Measurements from ENCODE around the gene PCDH15.

PCDH15 gene

DNA sequence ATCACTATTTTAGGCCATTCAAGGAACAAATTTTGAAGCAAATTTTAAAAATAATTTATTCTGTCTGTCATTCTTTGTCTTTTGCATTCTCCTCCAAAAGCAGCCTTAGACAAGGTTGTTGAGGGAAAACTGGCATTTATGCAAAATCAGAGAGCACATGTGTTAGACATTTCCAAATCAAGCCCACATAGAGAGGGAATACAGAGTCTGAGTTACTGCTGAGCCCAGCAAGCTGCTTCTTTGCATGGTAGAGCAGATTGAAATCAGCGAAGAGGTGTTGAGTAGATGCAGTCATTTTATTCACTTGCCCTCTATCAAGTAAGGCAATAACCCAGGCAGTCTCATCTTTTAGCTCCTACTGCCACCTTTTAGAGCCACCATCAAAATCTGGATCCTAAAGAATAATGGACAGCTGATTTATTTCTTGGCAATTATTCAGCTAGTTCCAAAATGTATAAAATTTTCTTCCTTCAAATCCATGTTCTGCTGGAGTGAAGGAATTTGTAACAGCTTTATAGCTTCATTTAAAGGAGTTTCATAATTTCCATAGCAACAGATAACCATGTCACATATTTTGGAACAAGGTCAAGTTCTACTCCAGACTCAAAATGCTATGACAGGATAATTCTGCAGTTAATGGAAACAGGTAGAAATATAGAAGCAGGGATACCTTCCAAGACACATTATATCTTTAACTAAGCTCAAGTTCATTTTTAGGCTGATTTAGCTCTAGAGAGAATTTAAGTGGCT is 7.3 kb upstream of the PCDH15 start:
- H3K4me1 ChIP-seq (ENCODE audit: insufficient read depth, insufficient read length) = no peaks in the 10 kb centered on the region
- H3K4me3 ChIP-seq (ENCODE audit: insufficient read length, low read depth) = no peak overlapping the region
- DNase-seq (ENCODE audit: low read depth, low spot score) = no peak
- no peak overlapping the region for H3K9ac ChIP-seq (ENCODE audit: insufficient read length, low read depth)
- no peaks in the 10 kb centered on the region for H3K27me3 ChIP-seq (ENCODE audit: insufficient read depth, insufficient read length)
- TF ChIP-seq SUZ12 (IDR thresholded peaks at IDR 0.05; ENCODE audit: extremely low read depth, insufficient read depth, insufficient read length) (no peak), ZNF274 (IDR thresholded peaks at IDR 0.05; ENCODE audit: low read depth, low read length) (no peak), YY1 (IDR thresholded peaks at IDR 0.05; ENCODE audit: insufficient read depth, insufficient read length) (no peak)
- no peaks in the 10 kb centered on the region for H3K36me3 ChIP-seq (ENCODE audit: insufficient read depth, insufficient read length, low read length)
- no peaks in the 10 kb centered on the region for H3K9me3 ChIP-seq (ENCODE audit: insufficient read depth, low read length)

DNA sequence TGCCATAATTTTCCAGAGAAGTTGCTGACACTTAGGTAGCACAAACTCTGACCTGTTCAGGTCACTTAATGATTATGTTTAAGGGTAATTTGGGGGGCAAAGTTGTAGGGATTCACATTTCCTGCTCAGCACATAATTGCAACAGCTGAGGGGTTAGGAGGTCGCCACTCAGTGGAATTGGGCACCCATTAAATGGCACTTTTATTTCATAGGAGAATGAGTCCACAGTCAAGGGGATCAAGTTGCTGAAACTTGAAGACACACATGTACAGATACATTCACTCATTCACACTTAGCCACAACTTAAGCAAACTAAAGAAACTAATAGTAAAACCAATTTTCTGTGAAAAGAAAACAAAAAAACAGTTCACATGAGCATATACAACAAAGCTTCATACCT is 1.5 kb downstream of the PCDH15 start:
- Histone ChIP-seq H3K4me1 (ENCODE audit: insufficient read depth, insufficient read length) (no peaks in the 10 kb centered on the region), H3K9ac (ENCODE audit: insufficient read length, low read depth) (no peak overlapping the region), H3K4me3 (ENCODE audit: insufficient read length, low read depth) (no peak overlapping the region), H3K9me3 (ENCODE audit: insufficient read depth, low read length) (no peaks in the 10 kb centered on the region), H3K27me3 (ENCODE audit: insufficient read depth, insufficient read length) (no peaks in the 10 kb centered on the region), H3K36me3 (ENCODE audit: insufficient read depth, insufficient read length, low read length) (no peaks in the 10 kb centered on the region)
- TF ChIP-seq ZNF274 (IDR thresholded peaks at IDR 0.05; ENCODE audit: low read depth, low read length) = no peak
- no peak for TF ChIP-seq YY1 (IDR thresholded peaks at IDR 0.05; ENCODE audit: insufficient read depth, insufficient read length)
- no peak for TF ChIP-seq SUZ12 (IDR thresholded peaks at IDR 0.05; ENCODE audit: extremely low read depth, insufficient read depth, insufficient read length)
- DNase-seq (ENCODE audit: low read depth, low spot score) = no peak

DNA sequence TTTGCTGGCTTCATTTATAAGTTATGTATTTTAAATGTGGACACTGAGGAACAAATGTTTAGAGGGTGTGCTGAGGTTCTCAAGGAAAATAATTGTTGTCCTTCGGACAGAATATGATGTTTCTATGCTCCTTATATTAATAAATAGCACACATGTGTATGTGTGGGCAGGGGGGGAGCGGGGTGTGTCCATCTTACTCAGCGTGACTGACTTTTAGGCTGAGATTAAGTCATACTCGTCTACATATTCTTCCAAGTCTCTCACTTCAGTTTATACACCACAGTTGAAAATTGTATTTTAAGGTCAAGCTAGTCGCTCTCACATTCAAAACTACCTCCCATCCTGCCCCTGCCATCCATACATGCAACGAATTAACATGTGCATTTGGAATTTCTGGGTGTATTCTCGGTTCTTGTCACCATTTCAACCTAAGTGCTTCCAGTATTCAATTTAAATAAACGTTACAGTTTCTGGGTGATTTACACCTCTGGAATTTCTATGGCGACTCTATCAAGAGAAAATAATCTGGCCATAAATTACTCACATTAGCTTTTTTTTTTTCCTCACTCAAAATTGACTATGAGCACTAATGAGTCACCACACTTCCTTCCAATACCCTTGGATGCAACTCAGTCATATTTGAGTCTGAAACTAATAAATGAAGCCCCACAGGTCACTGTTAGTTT is 3.3 kb downstream of the PCDH15 start:
- Histone ChIP-seq H3K36me3 (ENCODE audit: insufficient read depth, insufficient read length, low read length) (no peaks in the 10 kb centered on the region), H3K4me1 (ENCODE audit: insufficient read depth, insufficient read length) (no peaks in the 10 kb centered on the region), H3K9ac (ENCODE audit: insufficient read length, low read depth) (no peak overlapping the region), H3K9me3 (ENCODE audit: insufficient read depth, low read length) (no peaks in the 10 kb centered on the region), H3K4me3 (ENCODE audit: insufficient read length, low read depth) (no peak overlapping the region), H3K27me3 (ENCODE audit: insufficient read depth, insufficient read length) (no peaks in the 10 kb centered on the region)
- TF ChIP-seq ZNF274 (IDR thresholded peaks at IDR 0.05; ENCODE audit: low read depth, low read length) = no peak
- TF ChIP-seq SUZ12 (IDR thresholded peaks at IDR 0.05; ENCODE audit: extremely low read depth, insufficient read depth, insufficient read length) = no peak
- no peak for TF ChIP-seq YY1 (IDR thresholded peaks at IDR 0.05; ENCODE audit: insufficient read depth, insufficient read length)
- DNase-seq (ENCODE audit: low read depth, low spot score) = no peak

DNA sequence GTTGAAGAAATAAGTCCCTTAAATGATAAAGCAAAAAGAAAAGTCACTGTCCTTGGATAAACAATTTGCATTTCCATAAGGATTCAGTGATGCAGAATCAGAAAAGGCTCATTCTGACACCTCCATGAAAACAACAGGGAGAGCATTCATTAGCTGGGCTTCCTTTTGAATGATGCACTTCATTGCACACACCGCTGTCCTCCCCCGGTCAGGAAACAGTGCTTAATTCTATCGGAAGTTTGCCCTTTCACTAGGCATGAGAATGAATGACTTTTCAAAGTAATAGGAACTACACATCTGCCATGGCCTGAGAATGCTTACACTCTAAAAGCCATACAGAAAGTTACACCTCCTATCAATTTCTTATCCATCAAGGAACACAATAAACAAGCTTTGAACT is 4.2 kb downstream of the PCDH15 start:
- no peaks in the 10 kb centered on the region for H3K27me3 ChIP-seq (ENCODE audit: insufficient read depth, insufficient read length)
- H3K9ac ChIP-seq (ENCODE audit: insufficient read length, low read depth) = no peak overlapping the region
- TF ChIP-seq SUZ12 (IDR thresholded peaks at IDR 0.05; ENCODE audit: extremely low read depth, insufficient read depth, insufficient read length) = no peak
- no peak for TF ChIP-seq YY1 (IDR thresholded peaks at IDR 0.05; ENCODE audit: insufficient read depth, insufficient read length)
- no peak for TF ChIP-seq ZNF274 (IDR thresholded peaks at IDR 0.05; ENCODE audit: low read depth, low read length)

DNA sequence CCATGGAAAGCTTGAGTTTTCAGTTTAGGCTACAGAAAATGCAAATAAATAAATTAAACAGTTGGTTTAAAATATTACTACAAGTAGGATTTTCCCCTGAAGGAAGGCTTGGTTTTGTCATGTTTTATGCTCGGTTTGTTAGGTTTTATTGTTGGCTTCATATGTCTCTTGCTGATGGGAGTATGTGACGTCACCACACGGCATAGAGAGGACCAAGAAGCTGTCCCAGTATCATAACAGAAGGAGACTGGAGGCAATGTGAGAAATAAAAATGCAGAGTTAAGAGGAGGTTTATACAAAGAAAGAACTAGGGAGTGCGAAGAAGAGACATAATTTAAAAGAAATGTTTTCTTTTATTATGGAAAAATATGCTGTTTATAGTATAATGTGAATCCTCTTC is 24.4 kb downstream of the PCDH15 start:
- Histone ChIP-seq H3K4me1 (ENCODE audit: insufficient read depth, insufficient read length) (no peaks in the 10 kb centered on the region), H3K36me3 (ENCODE audit: insufficient read depth, insufficient read length, low read length) (no peaks in the 10 kb centered on the region), H3K9ac (ENCODE audit: insufficient read length, low read depth) (no peak overlapping the region), H3K27me3 (ENCODE audit: insufficient read depth, insufficient read length) (no peaks in the 10 kb centered on the region), H3K4me3 (ENCODE audit: insufficient read length, low read depth) (no peak overlapping the region), H3K9me3 (ENCODE audit: insufficient read depth, low read length) (no peaks in the 10 kb centered on the region)
- TF ChIP-seq ZNF274 (IDR thresholded peaks at IDR 0.05; ENCODE audit: low read depth, low read length) (no peak), YY1 (IDR thresholded peaks at IDR 0.05; ENCODE audit: insufficient read depth, insufficient read length) (no peak), SUZ12 (IDR thresholded peaks at IDR 0.05; ENCODE audit: extremely low read depth, insufficient read depth, insufficient read length) (no peak)
- DNase-seq (ENCODE audit: low read depth, low spot score) = no peak

More for the DNA sequence above, 4.2 kb downstream of the PCDH15 start:
- Histone ChIP-seq H3K36me3 (ENCODE audit: insufficient read depth, insufficient read length, low read length) (no peaks in the 10 kb centered on the region), H3K4me1 (ENCODE audit: insufficient read depth, insufficient read length) (no peaks in the 10 kb centered on the region), H3K9me3 (ENCODE audit: insufficient read depth, low read length) (no peaks in the 10 kb centered on the region), H3K4me3 (ENCODE audit: insufficient read length, low read depth) (no peak overlapping the region)
- DNase-seq (ENCODE audit: low read depth, low spot score) = no peak

DNA sequence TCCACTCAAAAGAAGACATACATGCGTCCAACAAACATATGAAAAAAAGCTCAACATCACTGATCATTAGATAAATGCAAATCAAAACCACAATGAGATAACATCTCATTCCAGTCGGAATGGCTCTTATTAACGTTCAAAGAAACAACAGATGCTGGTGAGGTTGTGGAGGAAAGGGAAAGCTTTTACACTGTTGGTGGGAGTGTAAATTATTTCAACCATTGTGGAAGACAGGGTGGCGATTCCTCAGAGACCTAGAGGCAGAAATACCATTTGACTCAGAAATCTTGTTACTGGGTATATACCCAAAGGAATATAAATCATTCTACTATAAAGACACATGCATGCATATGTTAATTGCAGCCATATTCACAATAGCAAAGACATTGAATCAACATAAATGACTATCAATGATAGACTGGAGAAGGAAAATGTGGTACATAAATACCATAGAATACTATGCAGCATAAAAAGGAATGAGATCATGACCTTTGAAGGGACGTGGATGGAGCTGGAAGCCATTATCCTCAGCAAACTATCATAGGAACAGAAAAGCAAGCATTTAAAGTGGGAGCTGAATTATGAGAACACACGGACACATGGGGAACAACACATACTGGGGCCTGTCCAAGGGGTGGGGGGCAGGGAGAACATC is 28.4 kb downstream of the PCDH15 start:
- H3K9ac ChIP-seq (ENCODE audit: insufficient read length, low read depth) = no peak overlapping the region
- no peaks in the 10 kb centered on the region for H3K27me3 ChIP-seq (ENCODE audit: insufficient read depth, insufficient read length)
- H3K4me1 ChIP-seq (ENCODE audit: insufficient read depth, insufficient read length) = no peaks in the 10 kb centered on the region
- no peak overlapping the region for H3K4me3 ChIP-seq (ENCODE audit: insufficient read length, low read depth)
- no peaks in the 10 kb centered on the region for H3K36me3 ChIP-seq (ENCODE audit: insufficient read depth, insufficient read length, low read length)
- H3K9me3 ChIP-seq (ENCODE audit: insufficient read depth, low read length) = no peaks in the 10 kb centered on the region
- TF ChIP-seq ZNF274 (IDR thresholded peaks at IDR 0.05; ENCODE audit: low read depth, low read length) (no peak), YY1 (IDR thresholded peaks at IDR 0.05; ENCODE audit: insufficient read depth, insufficient read length) (no peak), SUZ12 (IDR thresholded peaks at IDR 0.05; ENCODE audit: extremely low read depth, insufficient read depth, insufficient read length) (no peak)
- DNase-seq (ENCODE audit: low read depth, low spot score) = no peak

DNA sequence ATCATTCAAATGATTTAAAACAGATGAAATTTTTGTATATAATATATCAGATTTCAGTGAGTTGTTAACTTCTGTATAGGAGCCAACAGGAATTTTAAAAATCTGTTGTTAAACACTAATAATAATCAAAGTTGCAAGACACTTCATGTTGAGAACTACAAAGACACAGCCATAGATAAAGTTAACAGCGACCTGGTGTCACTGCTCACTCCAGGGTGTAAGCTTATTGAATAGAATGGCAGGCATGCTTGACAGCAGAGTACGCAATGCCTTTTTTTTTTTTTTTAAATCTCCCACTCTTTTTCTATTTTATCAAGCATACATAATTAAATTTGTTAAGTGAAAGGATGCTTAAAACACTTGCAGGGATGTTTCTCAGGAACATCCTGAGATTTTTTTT is 32.0 kb downstream of the PCDH15 start:
- no peaks in the 10 kb centered on the region for H3K4me1 ChIP-seq (ENCODE audit: insufficient read depth, insufficient read length)
- no peak overlapping the region for H3K4me3 ChIP-seq (ENCODE audit: insufficient read length, low read depth)
- no peaks in the 10 kb centered on the region for H3K27me3 ChIP-seq (ENCODE audit: insufficient read depth, insufficient read length)
- DNase-seq (ENCODE audit: low read depth, low spot score) = no peak
- H3K9ac ChIP-seq (ENCODE audit: insufficient read length, low read depth) = no peak overlapping the region
- no peak for TF ChIP-seq SUZ12 (IDR thresholded peaks at IDR 0.05; ENCODE audit: extremely low read depth, insufficient read depth, insufficient read length)
- TF ChIP-seq YY1 (IDR thresholded peaks at IDR 0.05; ENCODE audit: insufficient read depth, insufficient read length) = no peak
- TF ChIP-seq ZNF274 (IDR thresholded peaks at IDR 0.05; ENCODE audit: low read depth, low read length) = no peak
- no peaks in the 10 kb centered on the region for H3K9me3 ChIP-seq (ENCODE audit: insufficient read depth, low read length)
- H3K36me3 ChIP-seq (ENCODE audit: insufficient read depth, insufficient read length, low read length) = no peaks in the 10 kb centered on the region

Measured in NT2/D1 (cell line).